Chondrocyte (in vitro differentiated cells): Measurements from ENCODE around the gene BPIFA3. TPM values are rescaled to one million over a fixed set of nuclear protein-coding genes. Genes with fewer than 3 reads are reported as not detected.
A peak's percentile ranks its signal among the peaks of the same experiment; 100 is the strongest.

ENCODE experiments used
- DNase-seq: peaks from one replicate; pipeline ENCODE4 v3.0.0; 2021; ENCODE audit warnings: mixed read lengths, low spot score
- H3K27ac Mint-ChIP-seq: one replicate; pipeline ENCODE4 v1.8.0; 2021; ENCODE audit warnings: mild to moderate bottlenecking, moderate library complexity, mixed read lengths; ENCODE audit not compliant: unreplicated experiment
- H3K27me3 Mint-ChIP-seq: 2 replicates; pipeline ENCODE4 v1.8.0; 2021; ENCODE audit warnings: low read depth, mixed read lengths
- H3K36me3 Mint-ChIP-seq: 2 replicates; pipeline ENCODE4 v1.8.0; 2021; ENCODE audit warnings: low read depth, mixed read lengths
- H3K4me1 Mint-ChIP-seq: 2 replicates; pipeline ENCODE4 v1.8.0; 2021; ENCODE audit warnings: low read depth, mild to moderate bottlenecking, mixed read lengths
- H3K4me3 Mint-ChIP-seq: one replicate; pipeline ENCODE4 v1.8.0; 2021; ENCODE audit warnings: mild to moderate bottlenecking, moderate library complexity, mixed read lengths; ENCODE audit not compliant: unreplicated experiment
- H3K9me3 Mint-ChIP-seq: 2 replicates; pipeline ENCODE4 v1.8.0; 2021; ENCODE audit warnings: low read depth, mixed read lengths
- total RNA-seq: library from RNA; stranded (reverse); gene quantifications from 3 replicates; pipeline ENCODE4 v1.2.1, GENCODE V29; 2021
- TF ChIP-seq, protein P1 (sequence below): fragments of 200-600 bp; sonication (generic); IDR thresholded peaks from 2 replicates; pipeline ENCODE4 v1.5.0; 2021; ENCODE audit warnings: antibody characterized with exemption, mild to moderate bottlenecking, moderate library complexity

Gene BPIFA3
- total RNA-seq, 1 donor from 2014 or later: not detected

DNA sequence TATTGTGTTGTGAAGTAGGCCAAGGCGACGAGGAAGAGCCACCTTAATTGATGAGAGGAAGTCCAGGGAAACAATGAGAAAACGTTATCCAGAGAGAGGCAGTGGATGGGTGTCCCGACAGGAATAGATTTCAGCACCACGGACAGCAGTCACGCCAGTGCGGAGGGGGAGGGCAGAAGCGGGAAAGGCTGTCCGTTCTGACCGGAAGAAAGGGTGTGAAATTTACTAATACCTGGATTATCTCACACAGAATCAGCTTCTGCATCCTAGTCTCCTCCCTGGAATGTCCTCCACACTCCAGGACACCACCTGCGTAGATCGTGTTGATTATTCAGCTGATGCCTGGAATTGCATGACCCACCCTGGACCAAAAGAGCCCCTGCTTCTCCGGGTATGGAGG is 7.4 kb upstream of the BPIFA3 start:
- peaks cover 49% of the 10 kb centered on the region for H3K27me3 Mint-ChIP-seq
- no peaks in the 10 kb centered on the region for H3K9me3 Mint-ChIP-seq
- no peak overlapping the region for H3K27ac Mint-ChIP-seq
- TF ChIP-seq, protein P1, sequence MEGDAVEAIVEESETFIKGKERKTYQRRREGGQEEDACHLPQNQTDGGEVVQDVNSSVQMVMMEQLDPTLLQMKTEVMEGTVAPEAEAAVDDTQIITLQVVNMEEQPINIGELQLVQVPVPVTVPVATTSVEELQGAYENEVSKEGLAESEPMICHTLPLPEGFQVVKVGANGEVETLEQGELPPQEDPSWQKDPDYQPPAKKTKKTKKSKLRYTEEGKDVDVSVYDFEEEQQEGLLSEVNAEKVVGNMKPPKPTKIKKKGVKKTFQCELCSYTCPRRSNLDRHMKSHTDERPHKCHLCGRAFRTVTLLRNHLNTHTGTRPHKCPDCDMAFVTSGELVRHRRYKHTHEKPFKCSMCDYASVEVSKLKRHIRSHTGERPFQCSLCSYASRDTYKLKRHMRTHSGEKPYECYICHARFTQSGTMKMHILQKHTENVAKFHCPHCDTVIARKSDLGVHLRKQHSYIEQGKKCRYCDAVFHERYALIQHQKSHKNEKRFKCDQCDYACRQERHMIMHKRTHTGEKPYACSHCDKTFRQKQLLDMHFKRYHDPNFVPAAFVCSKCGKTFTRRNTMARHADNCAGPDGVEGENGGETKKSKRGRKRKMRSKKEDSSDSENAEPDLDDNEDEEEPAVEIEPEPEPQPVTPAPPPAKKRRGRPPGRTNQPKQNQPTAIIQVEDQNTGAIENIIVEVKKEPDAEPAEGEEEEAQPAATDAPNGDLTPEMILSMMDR: no peak
- no peaks in the 10 kb centered on the region for H3K36me3 Mint-ChIP-seq
- no peak for DNase-seq
- no peak overlapping the region for H3K4me3 Mint-ChIP-seq
- H3K4me1 Mint-ChIP-seq: peaks cover 2% of the 10 kb centered on the region

DNA sequence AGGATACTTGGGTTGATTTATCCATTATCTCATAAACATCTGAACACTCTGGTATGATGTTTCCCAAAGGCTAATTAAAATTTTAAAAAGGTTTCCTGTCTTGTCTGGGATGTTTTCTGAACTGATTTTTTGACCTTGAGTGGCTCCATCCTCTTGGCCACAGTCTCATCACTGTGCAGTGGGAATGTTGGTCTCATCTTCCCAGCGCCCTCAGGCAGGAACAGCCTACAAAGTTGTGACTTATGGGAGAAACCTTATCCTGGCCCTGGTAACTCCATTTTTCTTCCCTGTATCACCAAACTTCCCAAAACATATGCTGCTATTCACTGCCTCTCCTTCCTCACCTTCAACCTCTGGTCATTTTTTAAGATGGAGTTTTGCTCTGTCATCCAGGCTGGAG is 6.8 kb upstream of the BPIFA3 start:
- Mint-ChIP-seq H3K36me3 (no peaks in the 10 kb centered on the region), H3K4me3 (no peak overlapping the region)

DNA sequence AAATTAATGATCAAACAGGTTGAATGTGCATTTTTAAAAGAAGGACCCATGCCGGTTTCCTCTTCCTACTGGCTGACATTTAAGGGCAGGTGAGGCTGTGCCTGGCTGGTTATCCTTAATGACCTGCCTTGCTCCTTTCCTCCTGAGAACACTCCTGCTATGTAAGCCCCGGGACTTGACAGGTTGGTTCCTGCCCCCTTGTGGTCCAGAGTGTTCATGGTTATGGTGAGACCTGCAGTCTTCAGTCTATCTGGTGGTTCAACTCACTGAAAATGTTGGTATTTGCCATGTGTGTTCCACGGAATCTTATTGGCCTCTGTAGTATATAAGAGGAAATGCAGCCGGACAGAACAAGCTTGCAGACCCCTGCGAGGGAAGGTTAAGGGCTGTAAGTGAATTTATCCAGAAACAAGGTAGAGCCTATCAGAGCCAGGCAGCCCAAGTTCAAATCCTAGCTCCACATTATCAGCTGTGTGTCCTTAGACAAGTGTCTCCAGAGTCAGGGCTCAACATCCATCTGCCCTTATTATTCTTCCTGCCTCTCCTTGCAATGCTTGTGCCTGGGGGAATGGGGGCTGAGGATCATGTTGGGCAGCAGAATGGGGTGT is 5.2 kb upstream of the BPIFA3 start:
- H3K27me3 Mint-ChIP-seq: peaks cover 59% of the 10 kb centered on the region

More for the DNA sequence above, 6.8 kb upstream of the BPIFA3 start:
- DNase-seq: no peak
- Mint-ChIP-seq H3K27me3 (peaks cover 51% of the 10 kb centered on the region), H3K27ac (no peak overlapping the region), H3K9me3 (no peaks in the 10 kb centered on the region), H3K4me1 (peaks cover 2% of the 10 kb centered on the region)
- TF ChIP-seq, protein P1: no peak

DNA sequence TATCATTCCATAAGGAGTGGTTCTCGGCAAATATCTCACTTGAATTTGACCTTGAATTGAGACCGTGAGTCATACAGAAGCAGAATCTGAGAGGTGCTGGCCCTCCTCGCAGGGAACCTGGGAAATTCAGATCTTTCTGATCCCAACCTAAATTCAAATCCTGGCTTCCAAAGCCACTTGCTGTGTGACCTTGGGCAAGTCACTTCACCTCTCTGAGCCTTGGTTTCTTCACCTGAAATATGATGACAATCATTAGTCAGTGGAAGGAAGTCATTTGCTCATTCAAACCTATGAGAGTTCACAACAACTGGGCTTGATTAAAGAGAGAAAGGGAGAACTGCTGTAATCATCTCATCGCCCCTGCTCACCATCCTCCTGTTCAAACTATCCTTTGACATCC is 7.2 kb downstream of the BPIFA3 start:
- DNase-seq: no peak
- TF ChIP-seq, protein P1: no peak
- Mint-ChIP-seq H3K27me3 (peaks cover 55% of the 10 kb centered on the region), H3K27ac (no peak overlapping the region), H3K9me3 (peaks cover 4% of the 10 kb centered on the region), H3K36me3 (no peaks in the 10 kb centered on the region), H3K4me1 (no peaks in the 10 kb centered on the region), H3K4me3 (no peak overlapping the region)

More for the DNA sequence above, 5.2 kb upstream of the BPIFA3 start:
- TF ChIP-seq, protein P1: peak; percentile 72
- no peak for DNase-seq
- H3K27ac Mint-ChIP-seq: no peak overlapping the region
- no peaks in the 10 kb centered on the region for H3K36me3 Mint-ChIP-seq
- no peaks in the 10 kb centered on the region for H3K9me3 Mint-ChIP-seq
- H3K4me1 Mint-ChIP-seq: peaks cover 2% of the 10 kb centered on the region
- H3K4me3 Mint-ChIP-seq: no peak overlapping the region

DNA sequence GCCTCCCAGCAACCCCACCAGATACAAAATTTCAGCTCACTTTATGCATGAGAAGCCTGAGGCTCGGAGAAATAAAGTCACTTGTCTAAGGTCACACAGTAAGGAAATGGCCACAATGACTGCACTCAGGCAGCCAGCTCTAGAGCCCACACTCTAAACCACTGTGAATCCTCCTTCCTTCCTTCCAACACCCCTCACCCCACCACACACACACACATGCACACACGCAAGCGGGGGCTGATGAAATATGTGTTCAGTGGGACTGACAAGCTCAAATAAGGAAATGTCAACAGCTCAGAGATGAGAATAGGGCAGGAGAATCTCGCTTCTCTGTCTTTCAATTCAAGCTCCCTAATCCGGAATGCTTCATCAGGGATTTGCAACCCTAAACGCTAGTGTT is 12.7 kb downstream of the BPIFA3 start:
- Mint-ChIP-seq H3K27ac (no peak overlapping the region), H3K27me3 (peaks cover 79% of the 10 kb centered on the region), H3K4me1 (no peaks in the 10 kb centered on the region), H3K4me3 (no peak overlapping the region), H3K9me3 (no peaks in the 10 kb centered on the region), H3K36me3 (no peaks in the 10 kb centered on the region)
- no peak for DNase-seq
- TF ChIP-seq, protein P1: no peak
